GM12878 (cell line): ENCODE measurements around the gene IGSF6. TPM values are rescaled to one million over a fixed set of nuclear protein-coding genes. Genes with fewer than 3 reads are reported as not detected.
A peak's percentile ranks its signal among the peaks of the same experiment; 100 is the strongest.

Experiments used
- CEBPZ ChIP-seq: fragments of 150-350 bp; IDR thresholded peaks from 2 replicates; pipeline ENCODE4 v1.6.1; 2016; ENCODE audit warnings: low read depth, low read length
- DPF2 ChIP-seq: fragments of 450-650 bp; IDR thresholded peaks from 2 replicates; pipeline ENCODE4 v1.6.1; 2017; ENCODE audit warnings: mild to moderate bottlenecking
- EED ChIP-seq: sonication (generic); IDR thresholded peaks from 2 replicates; pipeline ENCODE4 v1.6.1; 2016; ENCODE audit warnings: antibody characterized with exemption, low read depth
- FOXK2 ChIP-seq: fragments of 450-650 bp; IDR thresholded peaks from 2 replicates; pipeline ENCODE4 v1.6.1; 2017; ENCODE audit warnings: mild to moderate bottlenecking, moderate library complexity
- FOXM1 ChIP-seq: IDR thresholded peaks from 2 replicates; pipeline ENCODE4 v1.6.1; 2012; ENCODE audit warnings: low read depth, mild to moderate bottlenecking, inconsistent platforms, low read length, moderate library complexity
- GATAD2B ChIP-seq: fragments of 450-650 bp; conservative IDR thresholded peaks from 2 replicates; pipeline ENCODE4 v1.6.1; 2017; ENCODE audit warnings: low read depth, mild to moderate bottlenecking, moderate library complexity
- IKZF2 ChIP-seq, 2 experiments: fragments of 450-650 bp; IDR thresholded peaks; 2 replicates each; pipeline ENCODE4 v1.6.1; 2017; ENCODE audit warnings: mild to moderate bottlenecking in 2 of 2, moderate library complexity in 2 of 2
- IRF4 ChIP-seq: IDR thresholded peaks from 2 replicates; pipeline ENCODE4 v1.6.1; 2011; ENCODE audit warnings: low read depth, low read length
- JUNB ChIP-seq: IDR thresholded peaks from 2 replicates; pipeline ENCODE4 v1.6.1; 2016; ENCODE audit warnings: antibody characterized with exemption, mild to moderate bottlenecking
- KLF5 ChIP-seq: fragments of 450-650 bp; IDR thresholded peaks from 2 replicates; pipeline ENCODE4 v1.6.1; 2014; ENCODE audit warnings: mild to moderate bottlenecking; ENCODE audit not compliant: partially characterized antibody
- MEF2B ChIP-seq: fragments of 450-650 bp; IDR thresholded peaks from 2 replicates; pipeline ENCODE4 v1.6.1; 2018; ENCODE audit warnings: mild to moderate bottlenecking, moderate library complexity; ENCODE audit not compliant: partially characterized antibody, poor library complexity, severe bottlenecking
- MTA2 ChIP-seq: fragments of 450-650 bp; IDR thresholded peaks from 2 replicates; pipeline ENCODE4 v1.6.1; 2016; ENCODE audit warnings: low read depth, mild to moderate bottlenecking, moderate library complexity
- MTA3 ChIP-seq: IDR thresholded peaks from 2 replicates; pipeline ENCODE4 v1.6.1; 2012; ENCODE audit warnings: low read length, inconsistent platforms, borderline replicate concordance
- MYB ChIP-seq: fragments of 150-350 bp; IDR thresholded peaks from 2 replicates; pipeline ENCODE4 v1.6.1; 2014; ENCODE audit warnings: mild to moderate bottlenecking, low read depth, low read length, borderline replicate concordance
- NRF1 ChIP-seq: conservative IDR thresholded peaks from 2 replicates; pipeline ENCODE4 v1.6.1; 2011; ENCODE audit warnings: mild to moderate bottlenecking, low read depth, low read length, improper control_type of control experiment
- PBX3 ChIP-seq: IDR thresholded peaks from 2 replicates; pipeline ENCODE4 v1.6.1; 2011; ENCODE audit warnings: mild to moderate bottlenecking, low read depth, low read length, moderate library complexity; ENCODE audit not compliant: insufficient replicate concordance
- PML ChIP-seq: IDR thresholded peaks from 2 replicates; pipeline ENCODE4 v1.6.1; 2012; ENCODE audit warnings: low read length, inconsistent platforms
- RBBP5 ChIP-seq: fragments of 200-600 bp; sonication (generic); conservative IDR thresholded peaks from 2 replicates; pipeline ENCODE4 v1.6.1; 2016
- RELB ChIP-seq: fragments of 450-650 bp; IDR thresholded peaks from 2 replicates; pipeline ENCODE4 v1.6.1; 2017; ENCODE audit warnings: low read depth, mild to moderate bottlenecking, moderate library complexity
- SMAD1 ChIP-seq: fragments of 450-650 bp; IDR thresholded peaks from 2 replicates; pipeline ENCODE4 v1.6.1; 2018; ENCODE audit warnings: mild to moderate bottlenecking, low read depth; ENCODE audit not compliant: partially characterized antibody
- TCF7 ChIP-seq: IDR thresholded peaks from 2 replicates; pipeline ENCODE4 v1.6.1; 2014; ENCODE audit warnings: antibody characterized with exemption, borderline replicate concordance
- USF2 ChIP-seq: IDR thresholded peaks from 2 replicates; pipeline ENCODE4 v1.6.1; 2011; ENCODE audit warnings: low read depth, low read length, improper control_type of control experiment, borderline replicate concordance
- YBX1 ChIP-seq: fragments of 450-650 bp; IDR thresholded peaks from 2 replicates; pipeline ENCODE4 v1.6.1; 2016; ENCODE audit warnings: antibody characterized with exemption
- ZNF24 ChIP-seq: fragments of 450-650 bp; IDR thresholded peaks from 2 replicates; pipeline ENCODE4 v1.6.1; 2017; ENCODE audit warnings: antibody characterized with exemption, mild to moderate bottlenecking
- ZNF622 ChIP-seq: fragments of 450-650 bp; IDR thresholded peaks from 2 replicates; pipeline ENCODE4 v1.6.1; 2017; ENCODE audit warnings: mild to moderate bottlenecking, inconsistent platforms
- ZSCAN29 ChIP-seq: fragments of 450-650 bp; IDR thresholded peaks from 2 replicates; pipeline ENCODE4 v1.6.1; 2017; ENCODE audit warnings: mild to moderate bottlenecking, moderate library complexity
- polyA plus RNA-seq, 11 experiments: library from polyadenylated mRNA; depleted of rRNA in 4 of 11; unstranded in 6 of 11; stranded (reverse) in 5 of 11; fragments of >200 nt; fragmentation: Nextera tagmentation in 4 of 11; fragmentation: Illumina TruSeq in 1 of 11; extraction: Ambion mirVana in 4 of 11; extraction: Trizol in 1 of 11; gene quantifications; 1 replicate in 1 of 11; 2 replicates in 10 of 11; pipeline versions ENCODE4 v1.2.1 to v1.2.3, GENCODE V29; 2011 to 2016; ENCODE audit warnings: inconsistent platforms in 2 of 11, missing spikeins in 2 of 11, low read depth in 1 of 11
- total RNA-seq, 4 experiments: library from RNA; depleted of rRNA in 3 of 4; stranded (reverse); fragments of >200 nt in 3 of 4; fragmentation: Illumina TruSeq in 1 of 4; extraction: Trizol in 1 of 4; gene quantifications; 2 replicates each; pipeline versions ENCODE4 v1.2.1 to v1.2.3, GENCODE V29; 2013 to 2021

The IGSF6 gene
- total and polyA plus RNA-seq, 10 of the 15 experiments (the other 5 are each of a cell fraction or from before 2014, with no cell fraction given): 0.32 to 1.2 (median 0.72) TPM

- TF ChIP-seq CEBPZ: no peak
- no peak for TF ChIP-seq PBX3
- TF ChIP-seq IKZF2 (IDR thresholded peaks at IDR 0.05): peak; percentile 81 to 87; a peak in 3 of 4 replicates
- no peak; the same call in 1 of the 2 replicates for TF ChIP-seq JUNB
- peak; percentile 24; the same call in 1 of the 2 replicates for TF ChIP-seq TCF7
- no peak for TF ChIP-seq FOXK2
- TF ChIP-seq RELB: peak; percentile 79
- TF ChIP-seq SMAD1: no peak
- no peak for TF ChIP-seq ZSCAN29
- peak; percentile 75; the same call in 1 of the 2 replicates for TF ChIP-seq IRF4
- peak; percentile 46; the same call in 1 of the 2 replicates for TF ChIP-seq FOXM1
- peak; percentile 73 for TF ChIP-seq DPF2
- peak; percentile 61 for TF ChIP-seq MEF2B
- no peak for TF ChIP-seq YBX1
- no peak for TF ChIP-seq RBBP5
- TF ChIP-seq ZNF24: no peak
- no peak for TF ChIP-seq GATAD2B
- no peak for TF ChIP-seq MYB
- TF ChIP-seq NRF1: no peak
- TF ChIP-seq ZNF622: no peak
- 0 out of 2 replicates have a peak, but pooled peaks have one; percentile 44 for TF ChIP-seq PML
- TF ChIP-seq USF2: no peak
- TF ChIP-seq MTA3: peak; percentile 31; the same call in 1 of the 2 replicates
- TF ChIP-seq EED: no peak
- TF ChIP-seq KLF5: no peak
- peak; percentile 80 for TF ChIP-seq MTA2
Measured at GRCh38 chr16:21645261-21645721, 7.1 kb downstream of the IGSF6 start (continued).
